Adrenal gland (tissue), 12 donors: ENCODE data around the gene SUFU. TPM values are rescaled to one million over a fixed set of nuclear protein-coding genes. Genes with fewer than 3 reads are reported as not detected.

Source experiments
- DNase-seq, 7 donors: peaks; one replicate each; pipeline ENCODE4 v3.0.0-alpha.2; 2019 to 2020
- H3K27ac ChIP-seq, 5 donors: fragments of 200-600 bp; sonication (generic) in 4 of 5; 1 replicate in 3 of 5; 2 replicates in 2 of 5; pipeline versions ENCODE4 v1.5.1 to v1.8.0; 2016 to 2020; ENCODE audit warnings: mild to moderate bottlenecking in 1 of 5
- H3K27me3 ChIP-seq: fragments of 200-600 bp; 2 replicates; pipeline ENCODE4 v1.8.0; 2021
- H3K36me3 ChIP-seq, 2 donors: fragments of 200-600 bp; replicated peaks in 1 of 2; 1 replicate in 1 of 2; 2 replicates in 1 of 2; pipeline versions ENCODE4 v1.5.1 to v1.8.0; 2018 to 2022
- H3K4me1 ChIP-seq, 2 donors: fragments of 200-600 bp; replicated peaks in 1 of 2; 1 replicate in 1 of 2; 2 replicates in 1 of 2; pipeline versions ENCODE4 v1.5.1 to v1.8.0; 2018 to 2021
- H3K4me3 ChIP-seq, 4 donors: fragments of 200-600 bp; sonication (generic) in 3 of 4; one replicate each; pipeline ENCODE4 v1.5.1; 2016 to 2018
- H3K9me3 ChIP-seq, 3 donors: fragments of 200-600 bp; sonication (generic) in 1 of 3; replicated peaks in 1 of 3; 1 replicate in 2 of 3; 2 replicates in 1 of 3; pipeline versions ENCODE4 v1.5.1 to v1.8.0; 2016 to 2021
- POLR2A ChIP-seq, 2 donors: fragments of 450-650 bp; IDR thresholded peaks; one replicate each; pipeline ENCODE4 v1.6.1; 2017; ENCODE audit warnings: antibody characterized with exemption in 2 of 2, mild to moderate bottlenecking in 2 of 2, moderate library complexity in 1 of 2
- WGBS, 4 donors: extraction: QIAGEN DNeasy Blood & Tissue Kit in 2 of 4; methylation state at CpG; one replicate each; pipeline versions ENCODE4 v1.1.5 to v1.1.7; 2013 to 2017; 5-methylcytosine and 5-hydroxymethylcytosine counted together
- intact Hi-C, 2 donors: fragments of 100-400 bp; cut with DNase I; formaldehyde crosslinking; loops; one replicate each; pipeline versions ENCODE4 v1.14.1 to v1.15.0; 2022 to 2023
- polyA plus RNA-seq, 3 donors: library from polyadenylated mRNA; stranded (reverse); fragments of 200-250 nt in 2 of 3; fragments of 350-450 nt in 1 of 3; fragmentation: Illumina TruSeq in 1 of 3; extraction: RNeasy Lipid Tissue Mini Kit (QIAGEN cat#74804) in 1 of 3; gene quantifications; one replicate each; pipeline ENCODE4 v1.2.3, GENCODE V29; 2013 to 2014
- total RNA-seq, 9 donors: library from RNA; depleted of rRNA in 4 of 9; stranded (reverse); fragments of >200 nt in 4 of 9; fragments of 120-200 nt in 1 of 9; fragmentation: NEBNext Ultra II Directional in 1 of 9; extraction: Animal tissue kit (Norgen Biotek cat#: 25700) in 1 of 9; gene quantifications; one replicate each; pipeline versions ENCODE4 v1.1.0 to v1.2.4, GENCODE V29; 2013 to 2023
- TF ChIP-seq, protein P1 (sequence below), 6 experiments: fragments of 450-650 bp in 4 of 6; fragments of 200-600 bp in 2 of 6; sonication (generic) in 1 of 6; IDR thresholded peaks; 1 replicate in 5 of 6; 2 replicates in 1 of 6; pipeline versions ENCODE4 v1.5.1 to v1.8.0; 2016 to 2021; ENCODE audit warnings: antibody characterized with exemption in 6 of 6, mild to moderate bottlenecking in 2 of 6, moderate library complexity in 1 of 6
- donor health status: healthy with polysubstance abuse.
- donor health status: Bipolar disorder and iron deficiency.
- donor health status: DM: yes; HTN: yes; CAD: no.
- donor health status: DM: no; HTN: no; CAD: no.
- donor health status: DM: no; HTN: no; CAD: no.
- donor health status: DM: yes; HTN: yes; CAD: no.

SUFU gene
- total and polyA plus RNA-seq, 12 donors, result 4.3 to 20.2 (median 11.1) TPM

GRCh38 chr10:102654566-102654965 lies 150.8 kb downstream of the SUFU start:
- Histone ChIP-seq H3K4me3 (no peak overlapping the region), H3K27ac (peak overlapping the region in 1 of 5 donors; percentile 8), H3K36me3 (peaks cover 0 to 70% of the 10 kb centered on the region in 2 donors), H3K9me3 (no peaks in the 10 kb centered on the region), H3K27me3 (no peaks in the 10 kb centered on the region), H3K4me1 (peaks cover 25 to 67% of the 10 kb centered on the region in 2 donors)
- intact Hi-C loops, result no loop called here
- 49 to 52% (median 50%) methylated on average over 7 of the region's 7 CpGs for WGBS, 4 donors
- TF ChIP-seq, protein P1, sequence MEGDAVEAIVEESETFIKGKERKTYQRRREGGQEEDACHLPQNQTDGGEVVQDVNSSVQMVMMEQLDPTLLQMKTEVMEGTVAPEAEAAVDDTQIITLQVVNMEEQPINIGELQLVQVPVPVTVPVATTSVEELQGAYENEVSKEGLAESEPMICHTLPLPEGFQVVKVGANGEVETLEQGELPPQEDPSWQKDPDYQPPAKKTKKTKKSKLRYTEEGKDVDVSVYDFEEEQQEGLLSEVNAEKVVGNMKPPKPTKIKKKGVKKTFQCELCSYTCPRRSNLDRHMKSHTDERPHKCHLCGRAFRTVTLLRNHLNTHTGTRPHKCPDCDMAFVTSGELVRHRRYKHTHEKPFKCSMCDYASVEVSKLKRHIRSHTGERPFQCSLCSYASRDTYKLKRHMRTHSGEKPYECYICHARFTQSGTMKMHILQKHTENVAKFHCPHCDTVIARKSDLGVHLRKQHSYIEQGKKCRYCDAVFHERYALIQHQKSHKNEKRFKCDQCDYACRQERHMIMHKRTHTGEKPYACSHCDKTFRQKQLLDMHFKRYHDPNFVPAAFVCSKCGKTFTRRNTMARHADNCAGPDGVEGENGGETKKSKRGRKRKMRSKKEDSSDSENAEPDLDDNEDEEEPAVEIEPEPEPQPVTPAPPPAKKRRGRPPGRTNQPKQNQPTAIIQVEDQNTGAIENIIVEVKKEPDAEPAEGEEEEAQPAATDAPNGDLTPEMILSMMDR (IDR thresholded peaks at IDR 0.05), result no peak
- TF ChIP-seq POLR2A (IDR thresholded peaks at IDR 0.05), result no peak
- DNase-seq, result no peak

DNA sequence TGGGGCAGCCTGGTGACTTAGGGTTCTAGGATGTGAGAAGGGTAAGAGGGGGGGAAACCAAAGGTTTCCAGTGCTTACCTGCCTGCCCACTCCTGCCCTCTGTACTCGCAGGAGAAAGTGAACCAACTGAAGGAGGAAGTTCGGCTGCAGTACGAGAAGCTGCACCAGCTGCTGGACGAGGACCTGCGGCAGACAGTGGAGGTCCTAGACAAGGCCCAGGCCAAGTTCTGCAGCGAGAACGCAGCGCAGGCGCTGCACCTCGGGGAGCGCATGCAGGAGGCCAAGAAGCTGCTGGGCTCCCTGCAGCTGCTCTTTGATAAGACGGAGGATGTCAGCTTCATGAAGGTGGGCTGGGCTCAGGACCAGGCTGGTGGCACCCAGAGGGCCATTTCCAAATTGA lies 151.2 kb downstream of the SUFU start:
- Histone ChIP-seq H3K4me3 (no peak overlapping the region), H3K36me3 (peaks cover 0 to 70% of the 10 kb centered on the region in 2 donors), H3K27me3 (no peaks in the 10 kb centered on the region), H3K27ac (peak overlapping the region in 1 of 5 donors; percentile 8), H3K9me3 (no peaks in the 10 kb centered on the region), H3K4me1 (peaks cover 21 to 63% of the 10 kb centered on the region in 2 donors)
- TF ChIP-seq POLR2A (IDR thresholded peaks at IDR 0.05), result no peak
- TF ChIP-seq, protein P1 (IDR thresholded peaks at IDR 0.05), result no peak
- no peak for DNase-seq
- intact Hi-C loops, result no loop called here
- WGBS, 4 donors, result 85 to 90% (median 88%) methylated on average over 11 to 12 of the region's 12 CpGs

DNA sequence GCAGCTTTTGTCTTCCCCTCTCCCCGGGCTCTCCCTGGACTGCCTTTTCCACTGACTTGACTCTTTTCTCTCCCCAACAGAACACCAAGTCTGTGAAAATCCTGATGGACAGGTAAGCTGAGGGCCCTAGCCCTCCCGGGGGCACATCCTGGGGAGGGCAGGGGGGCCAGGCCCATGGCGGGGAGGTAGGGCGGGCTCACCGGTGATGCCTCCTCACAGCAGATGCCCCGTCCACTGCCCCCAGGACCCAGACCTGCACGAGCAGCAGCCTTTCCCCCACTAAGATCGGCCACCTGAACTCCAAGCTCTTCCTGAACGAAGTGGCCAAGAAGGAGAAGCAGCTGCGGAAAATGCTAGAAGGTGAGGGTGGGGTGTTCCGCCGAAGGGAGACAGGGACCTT lies 152.3 kb downstream of the SUFU start:
- intact Hi-C loops, result no loop called here
- no peaks in the 10 kb centered on the region for H3K27me3 ChIP-seq

DNA sequence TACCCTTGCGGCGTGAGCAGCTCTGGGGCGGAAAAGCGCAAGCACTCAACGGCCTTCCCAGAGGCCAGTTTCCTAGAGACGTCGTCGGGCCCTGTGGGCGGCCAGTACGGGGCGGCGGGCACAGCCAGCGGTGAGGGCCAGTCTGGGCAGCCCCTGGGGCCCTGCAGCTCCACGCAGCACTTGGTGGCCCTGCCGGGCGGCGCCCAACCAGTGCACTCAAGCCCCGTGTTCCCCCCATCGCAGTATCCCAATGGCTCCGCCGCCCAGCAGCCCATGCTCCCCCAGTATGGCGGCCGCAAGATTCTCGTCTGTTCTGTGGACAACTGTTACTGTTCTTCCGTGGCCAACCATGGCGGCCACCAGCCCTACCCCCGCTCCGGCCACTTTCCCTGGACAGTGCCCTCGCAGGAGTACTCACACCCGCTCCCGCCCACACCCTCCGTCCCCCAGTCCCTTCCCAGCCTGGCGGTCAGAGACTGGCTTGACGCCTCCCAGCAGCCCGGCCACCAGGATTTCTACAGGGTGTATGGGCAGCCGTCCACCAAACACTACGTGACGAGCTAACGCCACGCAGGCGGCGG lies 153.1 kb downstream of the SUFU start:
- WGBS, 4 donors, result 91 to 93% (median 93%) methylated on average over 27 to 42 of the region's 42 CpGs
- DNase-seq, result peak in 1 of 7 donors; percentile 12
- Histone ChIP-seq H3K9me3 (no peaks in the 10 kb centered on the region), H3K4me3 (no peak overlapping the region), H3K27ac (peak overlapping the region in 2 of 5 donors; percentile 35 to 60), H3K27me3 (no peaks in the 10 kb centered on the region), H3K36me3 (peaks cover 0 to 66% of the 10 kb centered on the region in 2 donors), H3K4me1 (peaks cover 14 to 57% of the 10 kb centered on the region in 2 donors)
- no peak for TF ChIP-seq POLR2A (IDR thresholded peaks at IDR 0.05)
- TF ChIP-seq, protein P1 (IDR thresholded peaks at IDR 0.05), result no peak
- intact Hi-C loops, result no loop called here

More for the DNA sequence above, 152.3 kb downstream of the SUFU start:
- Histone ChIP-seq H3K4me3 (no peak overlapping the region), H3K36me3 (peaks cover 0 to 70% of the 10 kb centered on the region in 2 donors), H3K9me3 (no peaks in the 10 kb centered on the region), H3K4me1 (peaks cover 18 to 60% of the 10 kb centered on the region in 2 donors), H3K27ac (peak overlapping the region in 1 of 5 donors; percentile 35)
- DNase-seq, result no peak
- 78 to 100% (median 92%) methylated on average over 2 to 12 of the region's 12 CpGs for WGBS, 4 donors
- TF ChIP-seq POLR2A (IDR thresholded peaks at IDR 0.05), result no peak
- TF ChIP-seq, protein P1 (IDR thresholded peaks at IDR 0.05), result no peak
